GM19324 (cell line): ENCODE results near the gene CSF1R.
"Not testable (repeated sequence)": the region's sequence is repeated elsewhere in the genome, so short reads cannot be mapped to it uniquely, and the experiment has no call there.

Experiments
- ATAC-seq: cut with Tn5 transposase; IDR thresholded peaks from one replicate; pipeline ENCODE4 v1.9.1; 2021; ENCODE audit warnings: mild to moderate bottlenecking, moderate library complexity; ENCODE audit not compliant: unreplicated experiment, low FRiP score

The CSF1R gene

DNA sequence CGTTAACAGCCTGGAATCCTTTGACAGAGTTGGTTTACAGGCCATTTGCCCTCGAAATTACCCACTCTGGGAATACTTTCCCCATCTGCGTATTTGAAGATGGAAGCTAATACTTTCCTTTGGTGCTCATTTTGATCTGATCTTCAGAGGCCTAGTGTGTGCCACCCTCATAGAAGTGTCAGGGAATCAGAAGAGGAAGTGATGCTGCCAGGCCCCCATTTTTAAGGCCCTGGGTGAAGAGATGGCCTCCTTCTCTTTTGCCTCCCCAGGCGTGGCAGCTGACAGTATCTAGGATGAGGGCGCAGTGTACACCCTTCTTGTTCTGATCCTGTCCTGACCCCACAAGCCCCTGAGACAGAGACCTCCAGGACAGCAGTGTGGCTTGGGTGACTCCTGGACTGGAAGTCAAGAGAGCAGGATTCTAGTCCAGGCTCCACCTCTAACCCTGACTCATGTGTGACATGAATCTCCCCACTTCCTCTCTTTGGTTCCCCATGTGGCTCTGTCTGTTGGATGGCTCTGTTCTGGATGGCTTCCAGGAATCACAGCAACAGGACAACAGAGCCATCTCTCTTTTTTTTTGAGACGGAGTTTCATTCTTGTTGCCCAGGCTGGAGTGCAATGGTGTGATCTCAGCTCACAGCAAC lies 27.8 kb downstream of the CSF1R start:
- ATAC-seq: no peak

- ATAC-seq: no peak
These were observed 28.4 kb downstream of the CSF1R start for GRCh38 chr5:150057996-150058395.

DNA sequence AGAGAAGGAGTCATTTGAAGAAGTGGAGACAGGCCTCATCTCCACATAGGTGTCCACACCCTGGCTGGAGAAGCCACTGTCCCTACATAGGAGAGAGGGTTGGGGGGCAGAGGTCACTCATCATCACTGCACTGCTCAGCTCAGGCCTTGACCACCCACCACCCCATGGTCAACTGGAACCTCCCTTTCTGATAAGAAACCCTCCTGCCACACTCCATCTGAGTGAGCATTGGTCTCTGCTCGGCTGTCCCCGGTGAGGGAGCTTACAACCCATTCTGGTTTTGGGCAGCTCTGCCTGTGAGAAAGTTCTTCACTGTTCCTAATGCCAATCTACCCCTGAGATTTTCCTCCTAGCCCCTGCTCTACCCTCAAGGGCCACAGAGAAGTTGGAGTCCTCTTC lies 28.8 kb downstream of the CSF1R start:
- ATAC-seq: no peak

DNA sequence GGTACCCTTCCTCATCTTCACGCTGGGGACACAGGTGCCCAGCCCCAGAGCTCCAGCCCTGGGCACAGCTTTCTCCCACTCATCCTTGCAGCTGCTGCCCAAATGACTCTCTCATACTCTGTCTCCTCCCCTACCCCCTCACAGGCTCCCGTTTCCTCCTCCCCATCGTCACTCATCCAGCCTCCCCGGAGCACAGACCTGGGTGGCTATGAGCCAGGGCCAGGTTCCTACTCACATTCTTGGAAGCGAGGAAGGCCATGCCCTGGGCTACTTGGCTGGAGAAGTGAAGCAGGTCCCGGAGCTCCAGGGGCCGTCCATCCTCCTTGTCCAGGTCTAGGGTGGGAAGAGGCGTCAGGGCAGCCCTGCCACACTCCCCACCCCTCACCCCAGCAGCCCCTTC lies 29.3 kb downstream of the CSF1R start:
- ATAC-seq: no peak

- no peak for ATAC-seq
These were observed 30.3 kb downstream of the CSF1R start for GRCh38 chr5:150056075-150056443.

GRCh38 chr5:150055326-150056074 lies 30.9 kb downstream of the CSF1R start:
- ATAC-seq: no peak

- ATAC-seq: no peak
These were observed 31.8 kb downstream of the CSF1R start for GRCh38 chr5:150054569-150054968.

DNA sequence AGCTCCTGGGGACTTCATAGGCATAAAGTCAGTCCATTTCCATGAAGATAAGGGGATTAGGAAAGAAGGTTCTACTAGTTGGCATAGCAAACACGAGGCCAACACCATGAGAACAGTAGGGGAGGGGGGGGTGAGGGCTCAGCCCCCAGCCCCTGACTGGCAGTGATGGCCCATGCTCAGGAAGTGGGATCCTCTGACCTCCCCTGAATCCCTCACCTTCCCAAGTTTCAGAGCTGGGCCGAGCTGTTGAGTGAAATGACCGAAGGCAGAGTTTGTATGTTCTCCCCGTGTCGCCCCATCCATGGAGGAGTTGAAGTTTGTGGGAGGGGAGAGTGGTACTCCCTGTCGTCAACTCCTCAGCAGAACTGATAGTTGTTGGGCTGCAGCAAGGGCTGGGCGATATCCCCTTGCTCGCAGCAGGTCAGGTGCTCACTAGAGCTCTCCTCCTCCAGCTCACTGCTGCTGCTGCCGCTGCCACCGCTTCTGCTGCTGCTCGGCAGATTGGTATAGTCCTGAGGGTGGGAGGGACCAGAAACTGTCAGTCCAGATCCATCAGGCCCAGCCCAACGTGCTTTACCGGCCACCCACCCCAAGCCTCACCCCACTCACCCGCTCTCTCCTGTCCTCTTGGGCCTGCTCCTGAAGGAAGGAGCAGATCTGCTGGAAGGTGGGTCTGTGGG lies 32.5 kb downstream of the CSF1R start:
- no peak for ATAC-seq

GRCh38 chr5:150052956-150053712 lies 33.2 kb downstream of the CSF1R start:
- no peak for ATAC-seq

- ATAC-seq: no peak
These were observed 34.0 kb downstream of the CSF1R start for GRCh38 chr5:150052226-150052955.

DNA sequence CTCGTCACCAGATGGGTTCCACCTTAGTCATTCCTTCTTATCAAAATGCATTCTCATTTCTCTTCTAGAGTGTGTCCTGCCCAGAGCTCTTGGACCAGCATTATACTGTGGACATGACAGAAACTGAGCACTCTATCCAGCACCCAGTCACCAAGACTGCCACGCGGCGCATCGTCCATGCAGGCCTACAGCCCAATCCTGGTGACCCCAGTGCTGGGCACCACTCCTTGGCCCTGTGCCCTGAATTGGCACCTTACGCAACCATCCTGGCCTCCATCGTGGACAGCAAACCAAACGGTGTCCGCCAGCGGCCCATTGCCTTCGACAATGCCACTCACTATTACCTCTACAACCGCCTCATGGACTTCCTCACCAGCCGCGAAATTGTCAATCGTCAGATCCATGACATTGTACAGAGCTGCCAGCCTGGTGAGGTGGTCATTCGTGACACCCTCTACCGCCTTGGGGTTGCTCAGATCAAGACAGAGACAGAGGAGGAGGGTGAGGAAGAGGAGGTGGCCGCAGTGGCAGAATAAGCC lies 34.6 kb downstream of the CSF1R start:
- ATAC-seq: no peak

GRCh38 chr5:150050172-150050811 lies 36.1 kb downstream of the CSF1R start:
- not testable (repeated sequence) for ATAC-seq

DNA sequence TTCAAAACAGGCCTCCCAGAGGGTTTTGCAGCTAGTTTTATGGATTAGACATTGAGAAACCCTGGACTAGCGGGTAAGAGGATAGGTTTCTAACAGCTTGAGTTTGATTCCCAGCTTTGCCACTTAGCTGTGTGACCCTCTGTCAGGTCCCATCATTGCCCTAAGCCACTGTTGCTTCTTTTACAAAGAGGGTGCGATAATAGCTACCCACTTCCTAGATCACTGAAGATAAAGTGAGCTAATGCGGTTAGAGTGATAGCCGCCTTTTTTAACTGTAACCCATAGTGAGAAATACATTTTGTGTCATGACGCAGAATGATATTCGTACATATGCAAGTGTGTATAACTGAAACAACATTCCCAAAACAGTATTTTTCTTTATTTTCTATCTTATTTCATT lies 40.3 kb downstream of the CSF1R start:
- no peak for ATAC-seq

GRCh38 chr5:150045549-150045948 lies 40.8 kb downstream of the CSF1R start:
- ATAC-seq: no peak

DNA sequence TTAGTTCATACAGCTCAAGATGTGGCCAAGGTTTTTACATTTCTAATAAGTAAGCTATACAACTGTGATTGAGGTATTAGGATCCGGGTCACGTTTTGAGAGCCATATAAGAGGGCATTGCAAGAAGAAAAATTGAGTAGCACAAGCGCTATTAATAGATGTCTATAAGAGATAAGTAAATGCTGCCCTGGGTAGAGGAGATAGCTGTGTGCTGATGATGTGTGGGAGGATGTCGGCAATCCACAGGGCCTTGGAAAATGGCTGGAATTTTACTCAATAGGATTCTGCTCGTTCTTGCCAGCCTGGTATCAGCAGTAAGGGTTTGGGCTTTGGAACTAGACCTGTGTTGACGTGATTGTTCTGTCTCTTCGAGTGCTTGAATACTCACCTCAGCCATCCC lies 41.6 kb downstream of the CSF1R start:
- no peak for ATAC-seq

DNA sequence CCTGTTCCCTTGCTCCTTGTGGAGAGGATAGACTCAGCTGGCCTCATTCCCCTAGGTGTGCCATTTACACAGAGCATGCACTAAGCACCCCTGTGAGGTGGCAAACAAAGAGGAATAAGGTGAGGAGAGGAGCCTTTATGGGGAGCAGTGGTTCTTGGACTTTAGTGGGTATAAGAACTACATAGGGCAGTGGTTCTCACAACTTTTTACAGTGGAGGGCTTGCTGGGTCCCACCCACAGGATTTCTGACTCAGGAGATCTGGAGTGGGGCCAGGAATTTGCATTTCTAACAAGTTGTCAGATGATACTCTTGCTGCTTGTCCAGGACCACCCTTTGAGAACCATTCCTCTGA lies 42.0 kb downstream of the CSF1R start:
- no peak for ATAC-seq

DNA sequence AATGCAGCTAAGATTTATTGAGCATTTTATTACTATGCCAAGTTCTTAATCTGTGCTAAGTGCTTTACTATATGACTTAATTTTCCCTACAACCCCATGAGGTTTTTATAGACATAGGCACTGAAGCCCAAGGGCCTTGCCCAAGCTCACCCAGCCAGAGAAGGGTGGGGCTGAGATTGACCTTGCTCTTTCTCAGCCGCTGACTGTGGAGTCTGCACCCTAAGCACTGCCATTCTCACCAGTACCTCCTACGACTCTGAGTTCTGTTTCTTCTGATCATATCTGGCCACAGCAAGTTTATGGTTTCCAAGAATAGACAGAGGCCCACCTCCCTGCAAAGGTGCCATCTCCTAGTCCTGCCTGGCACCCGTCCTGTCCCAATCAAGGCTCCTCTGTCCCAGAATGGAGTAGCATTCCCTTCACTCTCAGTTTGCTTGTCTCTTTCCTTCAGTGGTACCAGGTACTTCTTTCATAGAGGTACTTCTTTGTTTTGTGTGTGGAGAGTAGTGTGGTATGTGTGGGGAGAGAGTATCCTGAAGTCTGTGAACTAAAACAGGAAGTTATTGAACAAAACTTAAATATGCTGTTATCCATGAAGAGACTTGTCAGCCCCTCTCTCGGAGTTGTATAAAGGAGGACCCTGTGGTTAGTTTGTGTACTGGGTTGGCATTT lies 42.6 kb downstream of the CSF1R start:
- ATAC-seq: no peak

DNA sequence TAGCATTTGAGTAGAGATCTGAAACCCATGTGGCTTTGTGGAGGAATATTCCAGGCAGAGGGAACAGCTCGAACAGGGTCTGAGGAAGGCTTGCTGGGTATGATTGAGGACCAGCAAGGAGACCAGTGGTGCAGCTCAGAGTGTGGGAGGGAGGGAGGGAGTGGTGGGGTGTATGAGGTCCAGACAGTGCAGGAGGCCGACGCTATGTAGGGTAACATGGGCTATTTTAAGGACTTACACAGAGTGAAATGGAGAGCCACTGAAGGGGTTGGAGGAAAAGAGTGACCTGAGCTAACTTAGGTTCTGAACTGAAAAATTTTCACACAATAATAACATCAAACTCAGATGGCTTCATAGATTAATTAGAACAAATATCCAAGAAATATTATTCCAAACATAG lies 43.9 kb downstream of the CSF1R start:
- ATAC-seq: no peak

GRCh38 chr5:150038547-150038946 lies 47.8 kb downstream of the CSF1R start:
- no peak for ATAC-seq
